IMR-90 (cell line): ENCODE results near the gene AFDN. TPM values are rescaled to one million over a fixed set of nuclear protein-coding genes. Genes with fewer than 3 reads are reported as not detected.

Experiments used
- ATAC-seq: fragments of 200-7000 bp; cut with Tn5 transposase; 2 replicates; pipeline ENCODE4 v1.9.1; 2020; ENCODE audit warnings: low read depth, mild to moderate bottlenecking, moderate library complexity
- BruUV-seq: library from RNA; stranded (reverse); fragments of 400-500 nt; replicated peaks from 2 replicates; lab custom pipeline; 2021; lab: Mats Ljungman, UMichigan
- CTCF ChIA-PET: fragments of 300-600 bp; formaldehyde crosslinking; extraction: SDS; loops from one replicate; lab custom pipeline; 2021; ENCODE audit warnings: antibody characterized with exemption; lab: Yijun Ruan, JAX
- POLR2A ChIA-PET: fragments of 300-600 bp; sonication (Branson Sonifier 250); formaldehyde crosslinking; loops from one replicate; lab custom pipeline; 2022; ENCODE audit warnings: antibody characterized with exemption; ENCODE audit not compliant: unreplicated experiment; lab: Charles Lee
- DNase-seq: peaks from one replicate; pipeline ENCODE4 v3.0.0; 2013
- H2AFZ ChIP-seq: replicated peaks from 2 replicates; pipeline ENCODE3; 2013; ENCODE audit warnings: low read length, mild to moderate bottlenecking; ENCODE audit not compliant: poor library complexity
- H2AK5ac ChIP-seq: 2 replicates; pipeline ENCODE4 v1.6.1; 2013; ENCODE audit warnings: low read depth, low read length, inconsistent platforms
- H2AK9ac ChIP-seq: replicated peaks from 2 replicates; pipeline ENCODE3; 2013; ENCODE audit warnings: mild to moderate bottlenecking, low read depth, low read length, moderate library complexity; ENCODE audit not compliant: poor library complexity
- H2BK120ac ChIP-seq: 2 replicates; pipeline ENCODE4 v1.6.1; 2013; ENCODE audit warnings: low read depth, low read length, inconsistent platforms
- H2BK15ac ChIP-seq: 3 replicates; pipeline ENCODE4 v1.6.1; 2013; ENCODE audit warnings: low read depth, low read length, inconsistent platforms
- H2BK20ac ChIP-seq: 2 replicates; pipeline ENCODE4 v1.6.1; 2013; ENCODE audit warnings: low read depth, mild to moderate bottlenecking, inconsistent platforms, low read length, moderate library complexity
- H2BK5ac ChIP-seq: 2 replicates; pipeline ENCODE4 v1.6.1; 2013; ENCODE audit warnings: mild to moderate bottlenecking, low read depth, low read length, inconsistent platforms; ENCODE audit not compliant: poor library complexity, severe bottlenecking
- H3K14ac ChIP-seq: replicated peaks from 2 replicates; pipeline ENCODE4 v1.6.1; 2013; ENCODE audit warnings: low read depth, low read length, inconsistent platforms
- H3K18ac ChIP-seq: 2 replicates; pipeline ENCODE4 v1.6.1; 2013; ENCODE audit warnings: low read depth, low read length, control low read depth
- H3K23ac ChIP-seq: 2 replicates; pipeline ENCODE4 v1.6.1; 2013; ENCODE audit warnings: low read depth, low read length, inconsistent platforms
- H3K27ac ChIP-seq: 2 replicates; pipeline ENCODE4 v1.5.1; 2013; ENCODE audit warnings: mild to moderate bottlenecking, control low read depth, low read length; ENCODE audit not compliant: insufficient read depth
- H3K27me3 ChIP-seq: 2 replicates; pipeline ENCODE4 v1.6.1; 2013; ENCODE audit warnings: low read length; ENCODE audit not compliant: control insufficient read depth, insufficient read depth
- H3K36me3 ChIP-seq: 2 replicates; pipeline ENCODE4 v1.6.1; 2013; ENCODE audit warnings: low read length, mixed read lengths; ENCODE audit not compliant: control insufficient read depth, insufficient read depth
- H3K4ac ChIP-seq: 2 replicates; pipeline ENCODE4 v1.6.1; 2013; ENCODE audit warnings: low read depth, low read length, inconsistent platforms
- H3K4me1 ChIP-seq: 2 replicates; pipeline ENCODE4 v1.6.1; 2013; ENCODE audit warnings: low read length, mixed read lengths; ENCODE audit not compliant: control insufficient read depth, insufficient read depth
- H3K4me2 ChIP-seq: 2 replicates; pipeline ENCODE4 v1.6.1; 2013; ENCODE audit warnings: low read depth, mild to moderate bottlenecking, control low read depth, low read length, moderate library complexity
- H3K4me3 ChIP-seq: 2 replicates; pipeline ENCODE4 v1.5.1; 2013; ENCODE audit warnings: low read depth, mild to moderate bottlenecking, control low read depth, low read length, moderate library complexity; ENCODE audit not compliant: insufficient read depth
- H3K56ac ChIP-seq: 2 replicates; pipeline ENCODE4 v1.6.1; 2013; ENCODE audit warnings: low read length, inconsistent platforms; ENCODE audit not compliant: insufficient read depth; ENCODE audit errors: extremely low read depth
- H3K79me1 ChIP-seq, 2 experiments: 2 replicates each; pipeline ENCODE4 v1.6.1; 2013; ENCODE audit warnings: low read length in 2 of 2, inconsistent platforms in 1 of 2, low read depth in 1 of 2
- H3K9ac ChIP-seq: 2 replicates; pipeline ENCODE4 v1.6.1; 2013; ENCODE audit warnings: low read depth, low read length, control low read depth
- H3K9me1 ChIP-seq: 2 replicates; pipeline ENCODE4 v1.6.1; 2013; ENCODE audit warnings: low read length, inconsistent platforms; ENCODE audit not compliant: insufficient read depth
- H3K9me3 ChIP-seq: 2 replicates; pipeline ENCODE4 v1.6.1; 2013; ENCODE audit warnings: low read length; ENCODE audit not compliant: control insufficient read depth, insufficient read depth
- H4K20me1 ChIP-seq: 2 replicates; pipeline ENCODE4 v1.6.1; 2013; ENCODE audit warnings: low read length, inconsistent platforms; ENCODE audit not compliant: insufficient read depth
- H4K5ac ChIP-seq: 2 replicates; pipeline ENCODE4 v1.6.1; 2013; ENCODE audit warnings: mild to moderate bottlenecking, low read depth, low read length, control low read depth
- H4K8ac ChIP-seq, 2 experiments: 2 replicates each; pipeline ENCODE4 v1.6.1; 2013; ENCODE audit warnings: low read depth in 2 of 2, low read length in 2 of 2, control low read depth in 1 of 2, inconsistent platforms in 1 of 2
- H4K91ac ChIP-seq: 2 replicates; pipeline ENCODE4 v1.6.1; 2013; ENCODE audit warnings: low read depth, low read length, inconsistent platforms; ENCODE audit not compliant: insufficient read depth
- CEBPB ChIP-seq: IDR thresholded peaks from 2 replicates; pipeline ENCODE4 v1.6.1; 2012; ENCODE audit warnings: low read depth, low read length, improper control_type of control experiment
- CHD1 ChIP-seq: IDR thresholded peaks from 2 replicates; pipeline ENCODE4 v1.6.1; 2012; ENCODE audit warnings: low read depth, low read length, improper control_type of control experiment
- MAFK ChIP-seq: IDR thresholded peaks from 2 replicates; pipeline ENCODE4 v1.6.1; 2012; ENCODE audit warnings: low read depth, low read length, improper control_type of control experiment
- NFE2L2 ChIP-seq: fragments of 150-350 bp; IDR thresholded peaks from 2 replicates; pipeline ENCODE4 v1.6.1; 2016; ENCODE audit warnings: low read depth, mild to moderate bottlenecking, low read length
- RAD21 ChIP-seq: IDR thresholded peaks from 2 replicates; pipeline ENCODE4 v1.6.1; 2012; ENCODE audit warnings: low read length, improper control_type of control experiment
- RCOR1 ChIP-seq: IDR thresholded peaks from 2 replicates; pipeline ENCODE4 v1.6.1; 2012; ENCODE audit warnings: mild to moderate bottlenecking, low read length, improper control_type of control experiment; ENCODE audit not compliant: insufficient replicate concordance
- SMC3 ChIP-seq: fragments of 150-350 bp; IDR thresholded peaks from 2 replicates; pipeline ENCODE4 v1.6.1; 2016; ENCODE audit warnings: low read depth, mild to moderate bottlenecking, antibody characterized with exemption, low read length, moderate library complexity
- WGBS, 2 experiments: methylation state at CpG; one replicate each; pipeline versions ENCODE4 v1.1.5 to v1.1.7; 2013; ENCODE audit warnings: missing lambda C conversion rate in 2 of 2; ENCODE audit not compliant: insufficient read length in 1 of 2; ENCODE audit errors: extremely low coverage in 2 of 2; 5-methylcytosine and 5-hydroxymethylcytosine counted together
- dilution Hi-C: fragments of 300-500 bp; cut with HindIII; formaldehyde crosslinking; loops from one replicate; pipeline ENCODE4 v1.14.3; 2018; ENCODE audit warnings: low sequenced_read_pairs; ENCODE audit not compliant: unreplicated experiment
- in situ Hi-C: fragments of 300-500 bp; cut with MboI; formaldehyde crosslinking; loops from 3 replicates; pipeline ENCODE4 v1.14.3; 2019; ENCODE audit warnings: low sequenced_read_pairs, inconsistent platforms, mixed read lengths
- intact Hi-C: fragments of 100-400 bp; cut with micrococcal nuclease; formaldehyde crosslinking; loops from 2 replicates; pipeline ENCODE4 v1.10.0; 2022
- polyA plus RNA-seq, 3 experiments: library from polyadenylated mRNA; depleted of rRNA; stranded (reverse); fragments of >200 nt; gene quantifications; 2 replicates each; pipeline ENCODE4 v1.2.3, GENCODE V29; 2012; ENCODE audit warnings: low replicate concordance in 1 of 3
- total RNA-seq: library from RNA; depleted of rRNA; stranded (reverse); fragments of >200 nt; gene quantifications from 2 replicates; pipeline ENCODE4 v1.2.3, GENCODE V29; 2012
- TF ChIP-seq, protein P1 (sequence below): fragments of 150-350 bp; IDR thresholded peaks from 2 replicates; pipeline ENCODE4 v1.6.1; 2017; ENCODE audit warnings: mild to moderate bottlenecking, antibody characterized with exemption, low read length, low read depth

Gene AFDN
- total and polyA plus RNA-seq, 2 of the 4 experiments (the other 2 are of a cell fraction) = 11.6 to 20.8 TPM

DNA sequence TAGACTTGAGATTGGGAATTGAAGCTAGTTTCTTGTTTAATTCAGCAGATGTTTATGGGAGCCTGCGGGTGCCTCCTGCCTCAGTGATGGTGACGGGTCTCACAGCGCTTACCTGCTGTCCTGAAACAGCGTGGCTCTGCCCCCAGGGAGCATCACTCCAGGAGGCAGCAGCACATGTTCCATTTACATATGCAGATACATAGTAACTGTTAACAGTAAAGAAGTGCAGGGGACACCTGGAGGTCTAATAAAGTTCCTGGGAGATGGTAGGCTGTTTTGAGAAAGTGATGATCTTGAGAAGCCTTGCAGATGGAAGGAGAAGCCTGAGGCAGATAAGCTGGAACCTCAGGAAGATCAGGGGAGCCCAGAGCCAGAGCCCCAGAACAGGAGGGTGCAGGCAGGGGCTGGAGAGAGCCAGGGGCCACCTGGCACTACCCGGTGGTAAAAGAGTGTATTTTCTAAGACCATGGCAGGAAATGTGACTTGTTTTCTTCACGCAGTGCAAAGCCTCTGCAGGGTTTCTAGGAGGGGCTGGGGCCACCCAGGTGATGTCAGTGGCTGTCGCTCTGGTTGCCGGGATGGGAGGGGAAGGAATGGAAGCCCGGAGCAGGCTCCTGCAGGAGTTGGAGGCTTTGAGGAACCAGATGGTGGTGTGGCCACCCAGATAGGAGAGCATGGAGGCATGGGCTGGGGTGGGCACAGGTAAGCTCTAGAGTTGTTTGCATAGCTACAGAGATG is 146.6 kb downstream of the AFDN start:
- Histone ChIP-seq H4K8ac (no peak overlapping the region), H4K5ac (no peak overlapping the region), H4K91ac (no peak overlapping the region), H3K36me3 (peaks cover 1% of the 10 kb centered on the region; the same call in 1 of the 2 replicates), H3K4me2 (no peak overlapping the region), H2AK9ac (no peak overlapping the region), H3K18ac (no peak overlapping the region), H3K56ac (no peak overlapping the region), H3K4me1 (peaks cover 4% of the 10 kb centered on the region; the same call in 1 of the 2 replicates), H2AK5ac (no peak overlapping the region), H3K9ac (no peak overlapping the region), H3K4me3 (no peak overlapping the region), H2BK5ac (no peak overlapping the region), H3K27ac (no peak overlapping the region), H3K4ac (no peak overlapping the region), H3K14ac (no peak overlapping the region), H2AFZ (no peak overlapping the region), H3K9me1 (peaks cover 2% of the 10 kb centered on the region; the same call in 1 of the 2 replicates), H3K23ac (no peak overlapping the region), H3K79me1 (no peaks in the 10 kb centered on the region), H4K20me1 (no peaks in the 10 kb centered on the region), H2BK20ac (no peak overlapping the region), H2BK15ac (no peak overlapping the region), H3K9me3 (no peaks in the 10 kb centered on the region), H3K27me3 (no peaks in the 10 kb centered on the region), H2BK120ac (no peak overlapping the region)
- ChIA-PET POLR2A (no interaction called here), CTCF (interaction anchor here (0.7 kb wide), 1 partner anchor 59 kb away, joined by 3 read pairs; no protein-coding TSS in a partner anchor)
- WGBS, 2 experiments = 69% methylated on average over 4 of the region's 9 CpGs; no CpG with 5 or more reads in 1 of the 2 experiments
- BruUV-seq = no TSS peak
- dilution Hi-C loops (no loop called here), intact Hi-C loops (no loop called here), in situ Hi-C loops (no loop called here)
- no peak for DNase-seq
- no peak for ATAC-seq
- no peak for TF ChIP-seq RAD21
- TF ChIP-seq MAFK = no peak
- no peak for TF ChIP-seq RCOR1
- TF ChIP-seq, protein P1, sequence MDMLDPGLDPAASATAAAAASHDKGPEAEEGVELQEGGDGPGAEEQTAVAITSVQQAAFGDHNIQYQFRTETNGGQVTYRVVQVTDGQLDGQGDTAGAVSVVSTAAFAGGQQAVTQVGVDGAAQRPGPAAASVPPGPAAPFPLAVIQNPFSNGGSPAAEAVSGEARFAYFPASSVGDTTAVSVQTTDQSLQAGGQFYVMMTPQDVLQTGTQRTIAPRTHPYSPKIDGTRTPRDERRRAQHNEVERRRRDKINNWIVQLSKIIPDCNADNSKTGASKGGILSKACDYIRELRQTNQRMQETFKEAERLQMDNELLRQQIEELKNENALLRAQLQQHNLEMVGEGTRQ = no peak
- TF ChIP-seq SMC3 = no peak
- TF ChIP-seq CEBPB = no peak
- no peak for TF ChIP-seq NFE2L2
- TF ChIP-seq CHD1 = no peak
